HepG2 (cell line): ENCODE data around the gene LRP10. TPM values are rescaled to one million over a fixed set of nuclear protein-coding genes. Genes with fewer than 3 reads are reported as not detected.

Source experiments
- AHR ChIP-seq: IDR thresholded peaks from 2 replicates; pipeline ENCODE4 v1.6.1; 2018; ENCODE audit warnings: missing genetic modification reagents, missing compliant biosample characterization
- ATM ChIP-seq: fragments of 450-650 bp; IDR thresholded peaks from 2 replicates; pipeline ENCODE4 v1.7.1; 2017; ENCODE audit warnings: mild to moderate bottlenecking, borderline replicate concordance
- BCLAF1 ChIP-seq: fragments of 450-650 bp; IDR thresholded peaks from 2 replicates; pipeline ENCODE4 v1.6.1; 2017; ENCODE audit warnings: mild to moderate bottlenecking
- CCAR2 ChIP-seq: fragments of 200-400 bp; formaldehyde crosslinking; optimal IDR thresholded peaks from 2 replicates; pipeline ENCODE3; 2018; ENCODE audit warnings: low read depth, mild to moderate bottlenecking, low read length, moderate library complexity
- MATR3 ChIP-seq: sonication (generic); formaldehyde crosslinking; IDR thresholded peaks from 2 replicates; pipeline ENCODE4 v1.4.0; 2020; ENCODE audit warnings: missing genetic modification reagents
- MIXL1 ChIP-seq: IDR thresholded peaks from 2 replicates; pipeline ENCODE4 v1.6.1; 2016
- NR3C1 ChIP-seq: sonication (generic); formaldehyde crosslinking; IDR thresholded peaks from 2 replicates; pipeline ENCODE4 v1.4.0; 2020; ENCODE audit warnings: missing genetic modification reagents
- PRDM10 ChIP-seq: sonication (generic); formaldehyde crosslinking; IDR thresholded peaks from 2 replicates; pipeline ENCODE4 v1.4.0; 2020; ENCODE audit warnings: low read depth, missing genetic modification reagents
- ZGPAT ChIP-seq: IDR thresholded peaks from 2 replicates; pipeline ENCODE4 v1.6.1; 2016; ENCODE audit warnings: mild to moderate bottlenecking
- ZNF558 ChIP-seq: sonication (generic); formaldehyde crosslinking; IDR thresholded peaks from 2 replicates; pipeline ENCODE4 v1.9.0; 2022; ENCODE audit warnings: mild to moderate bottlenecking, missing genetic modification reagents, borderline replicate concordance
- ZNF788 ChIP-seq: sonication (generic); formaldehyde crosslinking; IDR thresholded peaks from 2 replicates; pipeline ENCODE4 v1.5.0; 2020; ENCODE audit warnings: mild to moderate bottlenecking, missing genetic modification reagents, borderline replicate concordance
- ZNF792 ChIP-seq: IDR thresholded peaks from 2 replicates; pipeline ENCODE4 v1.6.1; 2016
- ZNF878 ChIP-seq: sonication (generic); formaldehyde crosslinking; IDR thresholded peaks from 2 replicates; pipeline ENCODE4 v1.8.1; 2023; ENCODE audit warnings: mild to moderate bottlenecking, missing genetic modification reagents, moderate library complexity
- ZSCAN31 ChIP-seq: sonication (generic); formaldehyde crosslinking; IDR thresholded peaks from 2 replicates; pipeline ENCODE4 v1.5.0; 2020; ENCODE audit warnings: low read depth, mild to moderate bottlenecking, missing genetic modification reagents
- polyA plus RNA-seq, 8 experiments: library from polyadenylated mRNA; depleted of rRNA in 3 of 8; stranded (reverse) in 7 of 8; unstranded in 1 of 8; fragments of >200 nt; fragmentation: Illumina TruSeq in 4 of 8; extraction: Trizol in 4 of 8; gene quantifications; 2 replicates each; pipeline versions ENCODE4 v1.2.1 to v1.2.3, GENCODE V29; 2011 to 2016; ENCODE audit warnings: low read depth in 4 of 8, missing spikeins in 1 of 8, mixed read lengths in 1 of 8; ENCODE audit not compliant: insufficient read depth in 1 of 8
- total RNA-seq, 5 experiments: library from RNA; depleted of rRNA; stranded (reverse); fragments of >200 nt; fragmentation: Illumina TruSeq; extraction: Trizol; gene quantifications; 2 replicates each; pipeline ENCODE4 v1.2.3, GENCODE V29; 2016; ENCODE audit warnings: low read depth in 1 of 5
- TF ChIP-seq, protein P1 (sequence below): sonication (generic); formaldehyde crosslinking; IDR thresholded peaks from 2 replicates; pipeline ENCODE4 v1.4.0; 2020; ENCODE audit warnings: mild to moderate bottlenecking, missing genetic modification reagents
- TF ChIP-seq, protein P2 (sequence below): sonication (generic); formaldehyde crosslinking; IDR thresholded peaks from 2 replicates; pipeline ENCODE4 v1.4.0; 2020; ENCODE audit warnings: missing genetic modification reagents

Gene LRP10
- total and polyA plus RNA-seq, 2 of the 13 experiments (the other 11 are each of a cell fraction or from before 2014, with no cell fraction given): 16.9 to 45.2 TPM

GRCh38 chr14:22837114-22837749, 34.3 kb upstream of the LRP10 start (continued):
- TF ChIP-seq BCLAF1 (no peak), CCAR2 (no peak), ZNF878 (CRISPR knock-in tag) (no peak), ATM (no peak), ZNF558 (CRISPR knock-in tag) (no peak), MIXL1 (CRISPR knock-in tag) (no peak), PRDM10 (no peak), MATR3 (CRISPR knock-in tag) (no peak), NR3C1 (peak; percentile 63; the same call in 1 of the 2 replicates), ZSCAN31 (CRISPR knock-in tag) (no peak), ZNF792 (CRISPR knock-in tag) (no peak), AHR (CRISPR knock-in tag) (peak; percentile 81; the same call in 1 of the 2 replicates), ZNF788 (CRISPR knock-in tag) (peak; percentile 70; the same call in 1 of the 2 replicates), ZGPAT (peak; percentile 67; the same call in 1 of the 2 replicates)
- TF ChIP-seq, protein P1, sequence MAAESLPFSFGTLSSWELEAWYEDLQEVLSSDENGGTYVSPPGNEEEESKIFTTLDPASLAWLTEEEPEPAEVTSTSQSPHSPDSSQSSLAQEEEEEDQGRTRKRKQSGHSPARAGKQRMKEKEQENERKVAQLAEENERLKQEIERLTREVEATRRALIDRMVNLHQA (CRISPR knock-in tag): no peak
- TF ChIP-seq, protein P2, sequence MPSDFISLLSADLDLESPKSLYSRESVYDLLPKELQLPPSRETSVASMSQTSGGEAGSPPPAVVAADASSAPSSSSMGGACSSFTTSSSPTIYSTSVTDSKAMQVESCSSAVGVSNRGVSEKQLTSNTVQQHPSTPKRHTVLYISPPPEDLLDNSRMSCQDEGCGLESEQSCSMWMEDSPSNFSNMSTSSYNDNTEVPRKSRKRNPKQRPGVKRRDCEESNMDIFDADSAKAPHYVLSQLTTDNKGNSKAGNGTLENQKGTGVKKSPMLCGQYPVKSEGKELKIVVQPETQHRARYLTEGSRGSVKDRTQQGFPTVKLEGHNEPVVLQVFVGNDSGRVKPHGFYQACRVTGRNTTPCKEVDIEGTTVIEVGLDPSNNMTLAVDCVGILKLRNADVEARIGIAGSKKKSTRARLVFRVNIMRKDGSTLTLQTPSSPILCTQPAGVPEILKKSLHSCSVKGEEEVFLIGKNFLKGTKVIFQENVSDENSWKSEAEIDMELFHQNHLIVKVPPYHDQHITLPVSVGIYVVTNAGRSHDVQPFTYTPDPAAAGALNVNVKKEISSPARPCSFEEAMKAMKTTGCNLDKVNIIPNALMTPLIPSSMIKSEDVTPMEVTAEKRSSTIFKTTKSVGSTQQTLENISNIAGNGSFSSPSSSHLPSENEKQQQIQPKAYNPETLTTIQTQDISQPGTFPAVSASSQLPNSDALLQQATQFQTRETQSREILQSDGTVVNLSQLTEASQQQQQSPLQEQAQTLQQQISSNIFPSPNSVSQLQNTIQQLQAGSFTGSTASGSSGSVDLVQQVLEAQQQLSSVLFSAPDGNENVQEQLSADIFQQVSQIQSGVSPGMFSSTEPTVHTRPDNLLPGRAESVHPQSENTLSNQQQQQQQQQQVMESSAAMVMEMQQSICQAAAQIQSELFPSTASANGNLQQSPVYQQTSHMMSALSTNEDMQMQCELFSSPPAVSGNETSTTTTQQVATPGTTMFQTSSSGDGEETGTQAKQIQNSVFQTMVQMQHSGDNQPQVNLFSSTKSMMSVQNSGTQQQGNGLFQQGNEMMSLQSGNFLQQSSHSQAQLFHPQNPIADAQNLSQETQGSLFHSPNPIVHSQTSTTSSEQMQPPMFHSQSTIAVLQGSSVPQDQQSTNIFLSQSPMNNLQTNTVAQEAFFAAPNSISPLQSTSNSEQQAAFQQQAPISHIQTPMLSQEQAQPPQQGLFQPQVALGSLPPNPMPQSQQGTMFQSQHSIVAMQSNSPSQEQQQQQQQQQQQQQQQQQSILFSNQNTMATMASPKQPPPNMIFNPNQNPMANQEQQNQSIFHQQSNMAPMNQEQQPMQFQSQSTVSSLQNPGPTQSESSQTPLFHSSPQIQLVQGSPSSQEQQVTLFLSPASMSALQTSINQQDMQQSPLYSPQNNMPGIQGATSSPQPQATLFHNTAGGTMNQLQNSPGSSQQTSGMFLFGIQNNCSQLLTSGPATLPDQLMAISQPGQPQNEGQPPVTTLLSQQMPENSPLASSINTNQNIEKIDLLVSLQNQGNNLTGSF (CRISPR knock-in tag): no peak
